VCaP (cell line): ENCODE data around the gene TFDP2.
A peak's percentile ranks its signal among the peaks of the same experiment; 100 is the strongest.
"Not testable (repeated sequence)": the region's sequence is repeated elsewhere in the genome, so short reads cannot be mapped to it uniquely, and the experiment has no call there.

Source experiments
- H3K27ac ChIP-seq: fragments of 450-650 bp; 2 replicates; pipeline ENCODE4 v1.5.1; 2017
- CTCF ChIP-seq: fragments of 450-650 bp; conservative IDR thresholded peaks from 2 replicates; pipeline ENCODE4 v1.5.1; 2017; ENCODE audit warnings: mild to moderate bottlenecking, moderate library complexity

TFDP2 gene

GRCh38 chr3:142013326-142013980, 135.9 kb downstream of the TFDP2 start:
- TF ChIP-seq CTCF = no peak
- H3K27ac ChIP-seq = no peak overlapping the region

- no peak for TF ChIP-seq CTCF
- peak overlapping the region; percentile 87 for H3K27ac ChIP-seq
These were observed 140.3 kb downstream of the TFDP2 start for GRCh38 chr3:142009029-142009428.

- H3K27ac ChIP-seq = peak overlapping the region; percentile 87
- no peak for TF ChIP-seq CTCF
These were observed 141.5 kb downstream of the TFDP2 start for GRCh38 chr3:142007710-142008399.

- H3K27ac ChIP-seq = not testable (repeated sequence)
These were observed 144.4 kb downstream of the TFDP2 start for GRCh38 chr3:142004957-142005356.

- no peak overlapping the region for H3K27ac ChIP-seq
- TF ChIP-seq CTCF = no peak
These were observed 145.3 kb downstream of the TFDP2 start for GRCh38 chr3:142004025-142004424.

GRCh38 chr3:142003291-142003690, 146.1 kb downstream of the TFDP2 start:
- no peak overlapping the region for H3K27ac ChIP-seq
- TF ChIP-seq CTCF = no peak

GRCh38 chr3:142000325-142000870, 148.9 kb downstream of the TFDP2 start:
- TF ChIP-seq CTCF = no peak
- no peak overlapping the region for H3K27ac ChIP-seq
